AG09309 (cell line): ENCODE measurements around the gene CCNI.
"Not testable (repeated sequence)": the region's sequence is repeated elsewhere in the genome, so short reads cannot be mapped to it uniquely, and the experiment has no call there.

ENCODE experiments used
- DNase-seq: peaks from one replicate; pipeline ENCODE4 v3.0.0-alpha.2; 2010; ENCODE audit warnings: low read depth
- H3K4me3 ChIP-seq: 2 replicates; pipeline ENCODE4 v1.5.1; 2011; ENCODE audit warnings: mild to moderate bottlenecking, low read depth, low read length, moderate library complexity; ENCODE audit not compliant: control insufficient read depth
- TF ChIP-seq, protein P1 (sequence below): IDR thresholded peaks from 2 replicates; pipeline ENCODE4 v1.5.1; 2011; ENCODE audit warnings: mild to moderate bottlenecking, low read depth, low read length, inconsistent platforms; ENCODE audit not compliant: insufficient read depth, control insufficient read depth; ENCODE audit errors: missing control alignments

CCNI gene

DNA sequence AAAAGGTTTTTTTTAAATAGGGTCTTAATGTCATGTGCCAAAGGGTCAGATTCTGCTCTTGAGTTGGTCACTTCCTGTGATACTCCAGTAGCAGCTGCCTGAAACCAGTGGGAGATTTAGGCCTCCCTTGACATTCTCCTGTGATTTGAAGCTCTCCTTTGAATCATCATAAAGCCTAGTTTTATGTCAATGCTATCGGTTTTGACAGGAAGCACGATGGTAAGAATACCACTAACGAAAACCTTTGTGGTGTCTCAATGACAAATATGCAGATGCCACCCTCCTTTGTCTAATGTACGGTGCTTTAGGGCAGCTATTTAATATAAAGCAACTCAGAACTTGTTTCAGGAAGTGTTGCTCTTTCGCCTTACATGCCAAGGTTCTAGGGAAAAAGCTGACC lies 44.2 kb downstream of the CCNI start:
- TF ChIP-seq, protein P1, sequence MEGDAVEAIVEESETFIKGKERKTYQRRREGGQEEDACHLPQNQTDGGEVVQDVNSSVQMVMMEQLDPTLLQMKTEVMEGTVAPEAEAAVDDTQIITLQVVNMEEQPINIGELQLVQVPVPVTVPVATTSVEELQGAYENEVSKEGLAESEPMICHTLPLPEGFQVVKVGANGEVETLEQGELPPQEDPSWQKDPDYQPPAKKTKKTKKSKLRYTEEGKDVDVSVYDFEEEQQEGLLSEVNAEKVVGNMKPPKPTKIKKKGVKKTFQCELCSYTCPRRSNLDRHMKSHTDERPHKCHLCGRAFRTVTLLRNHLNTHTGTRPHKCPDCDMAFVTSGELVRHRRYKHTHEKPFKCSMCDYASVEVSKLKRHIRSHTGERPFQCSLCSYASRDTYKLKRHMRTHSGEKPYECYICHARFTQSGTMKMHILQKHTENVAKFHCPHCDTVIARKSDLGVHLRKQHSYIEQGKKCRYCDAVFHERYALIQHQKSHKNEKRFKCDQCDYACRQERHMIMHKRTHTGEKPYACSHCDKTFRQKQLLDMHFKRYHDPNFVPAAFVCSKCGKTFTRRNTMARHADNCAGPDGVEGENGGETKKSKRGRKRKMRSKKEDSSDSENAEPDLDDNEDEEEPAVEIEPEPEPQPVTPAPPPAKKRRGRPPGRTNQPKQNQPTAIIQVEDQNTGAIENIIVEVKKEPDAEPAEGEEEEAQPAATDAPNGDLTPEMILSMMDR: no peak
- H3K4me3 ChIP-seq: no peak overlapping the region

GRCh38 chr4:77029757-77030156 lies 46.0 kb downstream of the CCNI start:
- H3K4me3 ChIP-seq, DNase-seq: not testable (repeated sequence)

More for the DNA sequence above, 44.2 kb downstream of the CCNI start:
- DNase-seq: no peak

DNA sequence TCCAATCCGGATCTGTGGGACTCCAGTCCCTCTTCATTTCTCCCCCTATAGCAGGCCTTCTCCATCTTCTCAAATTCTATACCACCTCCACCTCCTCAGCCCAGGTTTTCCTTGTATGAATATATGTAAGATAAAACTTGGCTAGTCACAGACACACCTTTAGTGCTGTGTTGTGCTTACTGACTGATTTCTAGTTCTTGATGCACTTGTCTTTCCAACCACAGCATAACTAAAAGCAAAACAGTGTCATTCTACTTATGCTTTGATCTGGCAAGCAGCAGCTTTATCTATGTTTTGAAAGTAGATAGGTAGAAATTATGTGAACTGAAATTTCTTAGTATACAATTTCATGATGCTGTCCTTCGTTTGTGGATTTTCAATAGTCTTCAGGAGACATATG lies 47.5 kb downstream of the CCNI start:
- no peak overlapping the region for H3K4me3 ChIP-seq
- TF ChIP-seq, protein P1: no peak
- DNase-seq: no peak

GRCh38 chr4:77026322-77026704 lies 49.5 kb downstream of the CCNI start:
- TF ChIP-seq, protein P1: no peak
- no peak for DNase-seq
- H3K4me3 ChIP-seq: no peak overlapping the region

DNA sequence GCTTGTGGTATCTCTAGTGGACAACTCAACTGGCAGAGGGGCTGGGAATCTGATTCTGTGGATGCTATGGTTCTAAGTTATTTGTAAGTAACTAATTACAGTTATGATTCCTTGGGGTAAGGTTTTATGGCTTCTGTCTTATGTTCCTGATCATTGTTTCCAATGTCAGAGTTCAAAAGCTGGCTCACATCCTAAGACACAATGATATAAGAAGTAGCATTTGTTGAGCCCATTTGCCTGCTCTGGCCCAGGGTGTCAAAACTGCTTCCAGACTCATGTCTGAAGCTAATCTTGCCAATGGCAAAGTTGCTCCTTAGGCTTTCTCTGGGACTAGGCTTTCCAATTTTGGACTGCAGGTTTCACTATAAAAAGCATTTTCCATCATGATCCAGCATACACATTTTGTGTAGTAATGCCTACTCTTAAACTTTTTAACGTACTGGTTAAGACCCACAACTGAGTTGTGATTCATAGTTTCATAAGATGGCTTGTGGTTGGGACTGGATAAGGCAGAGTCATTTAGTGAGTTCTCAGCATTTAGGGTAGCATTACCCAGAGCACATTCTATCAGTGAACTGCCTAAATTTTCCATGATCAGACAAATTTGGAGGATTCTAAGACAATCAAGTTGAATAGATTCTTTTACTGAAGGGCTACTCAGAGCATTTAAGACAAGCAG lies 50.0 kb downstream of the CCNI start:
- no peak for DNase-seq
- H3K4me3 ChIP-seq: no peak overlapping the region
- TF ChIP-seq, protein P1: no peak

GRCh38 chr4:77023920-77024319 lies 51.9 kb downstream of the CCNI start:
- no peak overlapping the region for H3K4me3 ChIP-seq
- DNase-seq: no peak
- TF ChIP-seq, protein P1: no peak

DNA sequence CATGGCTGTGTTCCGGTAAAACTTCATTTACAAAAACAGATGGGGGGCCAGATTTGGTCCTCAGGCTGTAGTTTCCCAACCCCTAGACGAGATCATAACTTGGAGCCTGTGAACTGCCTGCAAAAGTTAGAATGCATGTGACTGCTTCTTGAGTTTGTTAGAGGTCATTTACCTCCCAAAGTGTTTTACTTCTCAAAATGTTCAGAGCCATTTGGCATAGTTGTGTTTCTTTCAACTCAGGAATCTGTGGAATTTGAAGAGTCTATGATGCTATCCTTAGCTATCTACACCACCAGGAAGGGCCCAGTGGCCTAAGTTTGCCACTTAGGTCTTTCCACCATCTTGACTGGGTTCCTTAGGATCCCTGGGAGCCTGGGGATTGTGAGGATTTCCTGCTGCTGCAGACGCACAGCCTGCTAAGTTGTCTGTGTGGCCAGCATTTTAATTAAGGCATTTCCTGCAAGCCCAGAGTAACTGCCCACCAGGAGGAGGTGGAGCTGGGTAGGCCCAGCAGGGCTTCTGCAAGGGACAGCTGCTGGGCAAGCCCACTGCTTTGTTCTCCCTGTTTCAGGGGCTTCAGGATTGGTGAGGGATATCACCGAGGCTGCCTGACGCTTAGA lies 53.1 kb downstream of the CCNI start:
- no peak overlapping the region for H3K4me3 ChIP-seq
- DNase-seq: no peak
- TF ChIP-seq, protein P1: no peak
